ENCODE measurements around the gene HAVCR1.
A peak's percentile ranks its signal among the peaks of the same experiment; 100 is the strongest.
"Not testable (repeated sequence)": the region's sequence is repeated elsewhere in the genome, so short reads cannot be mapped to it uniquely, and the experiment has no call there.

The HAVCR1 gene

DNA sequence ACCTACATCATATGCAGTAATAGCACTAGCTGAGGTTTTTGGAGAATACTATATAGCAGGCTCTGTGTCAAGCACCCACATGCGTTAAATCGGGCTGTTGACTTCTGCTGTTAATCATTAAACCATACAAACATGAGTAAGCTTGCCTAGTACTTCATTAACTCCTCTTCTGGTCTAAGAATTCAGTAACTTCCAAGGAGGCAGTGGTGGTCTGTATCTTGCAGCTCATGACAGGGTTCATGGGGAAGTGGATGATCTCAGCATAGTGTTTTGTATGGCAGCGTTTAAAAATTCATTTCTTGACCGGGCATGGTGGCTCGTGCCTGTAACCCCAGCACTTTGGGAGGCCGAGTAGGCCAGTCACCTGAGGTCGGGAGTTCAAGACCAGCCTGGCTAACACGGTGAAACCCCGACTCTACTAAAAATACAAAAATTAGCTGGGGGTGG is at the start of gene HAVCR1:
Gene HAVCR1, minus strand, starts transcription at position 24 of the 447 bp plus-strand sequence. CDS start 1,173 bp downstream, outside the sequence.
- no peak for DNase-seq

GRCh38 chr5:157107508-157107907 is 48.6 kb upstream of the HAVCR1 start:
- DNase-seq, result no peak

DNA sequence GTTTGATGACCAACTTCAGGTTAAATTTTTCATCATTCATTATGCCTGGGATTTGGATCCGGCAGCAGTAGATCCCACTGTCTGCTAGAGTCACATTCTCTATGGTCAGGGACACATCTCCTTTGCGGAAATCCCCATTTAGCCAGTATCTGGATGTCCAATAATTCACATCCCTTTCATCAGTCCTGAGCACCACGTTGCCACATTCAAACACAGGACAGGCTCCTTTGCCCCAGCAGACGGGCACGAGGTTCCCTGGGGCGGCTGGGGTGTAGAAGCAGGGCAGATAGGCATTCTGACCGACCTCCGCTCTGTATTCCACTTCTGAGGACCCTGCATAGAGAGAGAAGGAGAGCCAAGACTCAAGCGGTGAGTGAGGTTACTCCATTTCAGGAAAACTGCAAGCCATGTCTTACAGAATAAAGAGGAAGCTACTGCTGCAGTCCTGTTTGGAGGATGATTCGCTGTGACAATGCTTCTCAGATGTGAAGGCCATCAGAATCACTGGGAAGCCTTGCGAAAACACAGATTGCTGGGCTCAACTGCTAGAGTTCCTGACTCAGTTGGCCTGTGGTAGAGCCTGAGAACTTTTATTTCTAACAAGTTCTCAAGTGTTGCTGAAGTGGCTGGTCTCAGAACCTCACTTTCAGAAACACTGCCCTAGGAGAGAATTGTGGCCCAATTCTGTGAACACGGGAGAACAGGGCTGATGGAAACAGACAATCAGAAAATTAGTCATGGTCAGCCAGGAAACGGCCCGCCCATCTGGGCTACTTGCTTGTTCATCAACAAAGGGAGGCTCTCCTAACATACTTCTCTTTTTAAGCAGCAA is 47.9 kb upstream of the HAVCR1 start:
- no peak for DNase-seq

DNA sequence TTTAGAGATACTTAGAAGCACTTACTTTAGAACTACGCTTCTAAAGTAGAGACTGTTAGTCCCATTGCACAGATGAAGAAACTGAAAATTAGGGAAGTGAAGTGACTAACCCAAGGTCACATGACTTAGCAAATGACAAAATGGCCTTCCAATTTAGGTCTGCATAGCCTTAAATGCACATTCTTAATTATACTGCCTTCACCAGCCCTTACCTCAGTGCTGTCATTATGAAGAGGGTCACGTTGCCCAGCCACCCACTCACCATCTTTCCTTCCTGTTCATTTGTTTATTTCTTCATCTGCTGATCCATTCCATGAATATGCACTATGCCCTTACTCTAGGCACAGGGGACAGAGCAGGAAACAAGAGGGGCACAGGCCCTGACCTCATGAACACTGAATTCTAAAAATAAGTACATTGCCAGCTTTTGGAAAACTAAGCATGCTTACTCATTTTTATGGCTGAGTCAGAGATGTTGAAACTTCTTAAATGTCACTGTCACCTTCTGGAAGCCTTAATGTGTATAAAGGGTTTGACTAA is 41.3 kb upstream of the HAVCR1 start:
- peak; percentile 0 for DNase-seq

DNA sequence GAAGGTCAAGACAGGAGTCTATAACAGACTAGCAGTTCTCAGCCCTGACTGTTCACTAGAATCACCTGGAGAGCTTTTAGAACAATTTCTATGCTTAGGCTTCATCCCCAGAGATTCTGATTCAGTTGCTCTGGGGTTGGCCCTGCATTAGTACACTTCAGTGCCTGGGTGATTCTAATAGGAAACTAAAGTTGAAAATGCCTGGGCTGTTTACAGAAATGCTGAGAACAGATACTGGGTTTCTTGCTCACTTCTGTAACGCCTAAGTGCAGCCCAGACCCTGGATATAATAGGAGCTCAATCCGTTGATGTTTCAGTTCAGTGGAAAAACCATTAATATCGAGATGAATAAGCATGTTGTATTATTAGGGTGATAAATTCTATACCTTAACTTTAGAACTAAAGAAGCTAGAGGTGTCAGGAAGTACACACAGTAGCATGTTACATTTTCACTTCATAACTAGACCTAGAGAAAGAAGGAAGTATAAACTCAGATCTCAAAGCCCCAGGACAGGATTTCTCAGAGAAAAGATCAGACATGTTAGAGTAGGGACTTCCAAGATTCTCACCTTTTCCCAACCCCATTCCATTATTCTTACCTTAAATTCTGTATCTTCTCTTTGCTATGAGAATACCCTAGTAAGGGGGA is 29.6 kb upstream of the HAVCR1 start:
- no peak for DNase-seq

- DNase-seq, result no peak
Measured at GRCh38 chr5:157086751-157087359, 27.9 kb upstream of the HAVCR1 start.

DNA sequence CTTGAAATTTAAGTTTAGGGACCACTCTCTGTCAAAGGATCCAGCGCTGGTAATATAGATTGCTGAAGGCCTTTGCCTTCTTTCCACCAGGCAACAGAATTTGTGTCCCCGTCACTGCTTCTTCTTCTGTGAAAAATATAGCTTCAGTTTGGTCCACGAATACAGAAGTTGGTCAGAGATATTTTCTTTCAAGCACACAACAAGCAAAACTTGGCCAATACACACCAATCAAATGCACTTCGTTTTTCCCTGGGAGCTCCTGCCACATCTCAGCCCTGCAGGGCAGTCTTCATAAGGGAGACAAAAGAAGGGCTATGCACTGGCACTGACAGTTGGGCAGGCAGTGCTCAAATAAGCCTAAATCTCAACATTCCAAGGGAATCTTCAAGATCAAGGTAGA is 27.0 kb upstream of the HAVCR1 start:
- no peak for DNase-seq

- DNase-seq, result no peak
Measured at GRCh38 chr5:157080286-157080685, 21.4 kb upstream of the HAVCR1 start.

GRCh38 chr5:157076558-157076957 is 17.6 kb upstream of the HAVCR1 start:
- DNase-seq, result no peak

GRCh38 chr5:157072508-157072907 is 13.6 kb upstream of the HAVCR1 start:
- no peak for DNase-seq

DNA sequence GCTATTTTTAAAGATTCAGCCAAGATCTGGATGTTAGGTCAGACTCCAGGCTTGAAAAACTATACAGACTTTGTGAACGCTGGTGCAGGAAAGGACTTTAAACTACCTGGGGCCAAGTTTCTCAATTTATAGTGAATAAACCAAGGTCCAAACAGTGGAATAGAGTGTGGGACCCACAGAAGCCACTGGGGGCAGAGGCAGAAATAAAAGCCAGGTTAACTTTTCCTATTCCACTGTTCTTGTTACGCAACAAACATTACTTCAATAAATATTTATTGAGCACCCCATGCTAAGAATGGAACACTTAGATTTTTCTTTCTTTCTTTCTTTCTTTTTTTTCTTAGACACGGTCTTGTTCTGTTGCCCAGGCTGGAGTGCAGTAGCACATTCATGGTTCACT is 11.0 kb upstream of the HAVCR1 start:
- no peak for DNase-seq

- no peak for DNase-seq
Measured at GRCh38 chr5:157068785-157069184, 9.9 kb upstream of the HAVCR1 start.

- DNase-seq, result no peak
Measured at GRCh38 chr5:157068339-157068738, 9.4 kb upstream of the HAVCR1 start.

DNA sequence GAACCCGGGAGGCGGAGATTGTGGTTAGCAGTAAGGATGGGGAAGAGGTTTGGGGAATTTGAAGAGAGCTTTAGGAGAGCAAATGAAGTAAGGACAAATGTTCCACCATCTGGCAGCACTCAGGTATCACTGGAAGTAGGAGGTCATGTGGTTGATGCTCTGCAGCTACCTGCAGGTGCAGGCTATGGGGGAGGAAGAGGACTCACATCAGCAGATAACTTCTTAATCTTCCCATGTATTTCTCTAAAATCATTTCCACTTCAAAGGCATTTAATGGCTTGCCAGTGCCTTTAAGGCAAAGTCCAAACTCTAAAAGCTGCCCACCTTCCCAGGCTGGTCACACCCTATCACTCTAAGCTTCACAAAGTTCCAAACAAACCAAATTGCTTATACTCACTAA is 8.1 kb upstream of the HAVCR1 start:
- DNase-seq, result no peak

DNA sequence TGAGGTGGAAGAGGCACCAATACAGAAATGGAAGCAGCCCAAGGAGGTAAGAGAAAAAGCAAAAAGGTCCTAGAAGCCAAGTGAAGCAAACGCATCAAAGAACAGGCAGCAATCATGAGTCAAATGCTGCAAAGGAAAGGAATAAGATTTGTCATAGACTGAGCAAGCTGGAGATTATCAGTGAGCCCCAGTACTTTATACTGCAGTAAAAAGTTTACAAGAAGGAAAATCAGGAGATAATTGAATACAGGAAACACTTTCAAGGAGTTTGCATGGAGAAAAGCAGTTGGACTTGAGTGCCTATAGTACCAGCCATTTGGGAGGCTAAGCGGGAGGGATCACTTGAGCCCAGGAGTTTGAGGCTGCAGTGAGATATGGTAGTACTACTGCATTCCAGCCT is 7.2 kb upstream of the HAVCR1 start:
- no peak for DNase-seq

GRCh38 chr5:157063776-157064430 is 5.0 kb upstream of the HAVCR1 start:
- DNase-seq, result no peak

DNA sequence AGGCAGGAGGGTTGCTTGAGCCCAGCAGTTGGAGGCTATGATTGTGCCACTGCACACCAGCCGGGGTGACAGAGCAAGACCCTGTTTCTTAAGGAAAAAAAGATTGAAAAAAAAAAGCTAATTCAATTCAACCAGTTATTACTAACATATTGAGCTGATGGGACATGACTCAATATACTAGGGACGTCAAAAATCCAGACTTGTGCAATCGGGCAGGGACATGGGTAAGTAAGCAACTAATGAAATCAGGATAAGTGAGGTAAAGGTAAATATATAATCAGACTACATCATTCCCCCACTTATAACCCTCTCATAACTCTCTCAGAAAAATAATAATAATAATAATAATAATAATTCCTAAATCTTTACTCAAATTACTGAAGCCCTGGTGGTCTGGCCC is 975 bp upstream of the HAVCR1 start:
- DNase-seq, result no peak

- DNase-seq, result no peak
Measured at GRCh38 chr5:157057459-157058370, 1.2 kb downstream of the HAVCR1 start.

GRCh38 chr5:157056848-157057247 is 2.1 kb downstream of the HAVCR1 start:
- not testable (repeated sequence) for DNase-seq

DNA sequence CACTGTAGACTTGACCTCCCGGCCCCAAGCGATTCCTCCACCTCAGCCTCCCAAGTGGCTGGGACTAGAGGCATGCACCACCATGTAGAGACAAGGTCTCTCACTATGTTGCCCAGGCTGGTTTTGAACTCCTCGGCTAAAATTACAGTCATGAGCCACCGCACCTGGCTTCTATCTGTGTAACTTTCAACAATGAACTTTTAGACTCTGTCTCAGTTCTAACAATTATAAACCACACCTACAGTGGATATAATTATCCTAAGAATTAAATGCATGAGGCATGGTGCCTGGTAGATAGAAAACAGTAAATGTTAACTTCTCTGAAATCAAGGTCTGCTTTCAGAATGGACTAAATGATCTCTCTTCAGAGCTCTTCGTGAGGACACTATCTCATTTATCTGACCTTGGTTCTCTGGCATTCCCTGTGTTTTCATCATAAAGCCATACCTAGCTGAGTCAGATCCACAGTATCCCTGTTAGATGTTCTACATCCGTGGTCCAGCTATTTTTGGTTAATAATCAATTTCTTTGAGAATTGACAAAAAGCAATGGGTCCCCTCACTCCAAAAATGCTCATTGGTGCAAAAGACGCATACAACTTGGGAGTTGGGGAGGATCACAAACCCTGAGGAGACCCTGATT is 7.2 kb downstream of the HAVCR1 start:
- no peak for DNase-seq

GRCh38 chr5:157050050-157050449 is 8.9 kb downstream of the HAVCR1 start:
- no peak for DNase-seq
